ENCODE measurements around the gene NAGS.
"Not testable (repeated sequence)": the region's sequence is repeated elsewhere in the genome, so short reads cannot be mapped to it uniquely, and the experiment has no call there.

NAGS gene, protein sequence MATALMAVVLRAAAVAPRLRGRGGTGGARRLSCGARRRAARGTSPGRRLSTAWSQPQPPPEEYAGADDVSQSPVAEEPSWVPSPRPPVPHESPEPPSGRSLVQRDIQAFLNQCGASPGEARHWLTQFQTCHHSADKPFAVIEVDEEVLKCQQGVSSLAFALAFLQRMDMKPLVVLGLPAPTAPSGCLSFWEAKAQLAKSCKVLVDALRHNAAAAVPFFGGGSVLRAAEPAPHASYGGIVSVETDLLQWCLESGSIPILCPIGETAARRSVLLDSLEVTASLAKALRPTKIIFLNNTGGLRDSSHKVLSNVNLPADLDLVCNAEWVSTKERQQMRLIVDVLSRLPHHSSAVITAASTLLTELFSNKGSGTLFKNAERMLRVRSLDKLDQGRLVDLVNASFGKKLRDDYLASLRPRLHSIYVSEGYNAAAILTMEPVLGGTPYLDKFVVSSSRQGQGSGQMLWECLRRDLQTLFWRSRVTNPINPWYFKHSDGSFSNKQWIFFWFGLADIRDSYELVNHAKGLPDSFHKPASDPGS

DNA sequence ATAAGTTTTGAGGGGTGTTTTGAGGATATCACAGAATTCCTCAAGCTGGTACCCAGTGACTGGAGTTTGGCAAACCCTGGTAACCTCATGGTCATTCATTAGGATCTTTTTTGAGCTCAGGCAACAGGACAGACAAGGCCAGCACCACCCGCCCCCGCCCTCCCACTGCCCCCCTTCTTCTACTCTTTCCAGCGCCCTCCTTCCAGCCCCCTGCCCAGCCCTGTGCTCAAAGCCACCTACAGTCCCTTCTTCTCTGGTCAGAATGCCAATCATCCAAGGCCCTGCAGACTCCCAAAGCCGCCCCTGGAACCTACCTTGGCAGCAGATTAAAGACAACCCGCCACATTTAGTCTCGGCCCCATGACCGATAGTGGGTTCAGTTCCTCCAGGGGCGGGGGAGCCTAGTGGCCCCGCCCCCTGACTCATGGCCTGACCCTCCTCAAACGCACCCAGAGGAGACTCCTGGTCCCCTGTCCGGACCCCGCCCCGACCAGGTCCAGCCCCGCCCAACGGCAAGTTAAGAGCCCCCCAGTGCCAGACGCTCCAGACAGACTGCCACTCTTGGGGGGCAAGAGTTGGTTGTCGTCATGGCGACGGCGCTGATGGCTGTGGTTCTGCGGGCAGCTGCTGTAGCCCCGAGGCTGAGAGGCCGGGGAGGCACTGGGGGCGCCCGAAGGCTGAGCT, at the start of gene NAGS:
Gene NAGS (plus strand): TSS at position 546 of the 684 bp plus-strand sequence. CDS start 42 bp downstream, at position 588.
- no peak for DNase-seq

DNA sequence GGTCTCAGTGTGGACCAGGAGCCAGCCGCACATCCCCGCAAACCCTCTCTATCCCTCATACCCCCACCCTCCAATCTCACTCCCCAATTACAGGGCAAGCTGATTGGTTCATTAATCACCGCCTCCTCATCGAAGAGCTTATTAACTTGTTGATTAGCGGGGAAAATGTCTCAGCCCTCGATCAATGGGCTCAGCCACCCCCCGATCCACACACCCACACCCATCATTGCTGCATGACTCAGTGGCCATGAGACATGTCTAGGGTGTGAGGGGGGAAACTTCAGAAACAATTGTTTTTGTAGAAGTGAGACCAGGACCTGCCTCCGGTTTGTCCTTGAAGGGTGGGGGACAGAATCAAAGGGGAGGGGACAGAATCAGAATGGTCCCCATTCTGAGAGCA, 48.2 kb upstream of the NAGS start:
- no peak for DNase-seq

DNA sequence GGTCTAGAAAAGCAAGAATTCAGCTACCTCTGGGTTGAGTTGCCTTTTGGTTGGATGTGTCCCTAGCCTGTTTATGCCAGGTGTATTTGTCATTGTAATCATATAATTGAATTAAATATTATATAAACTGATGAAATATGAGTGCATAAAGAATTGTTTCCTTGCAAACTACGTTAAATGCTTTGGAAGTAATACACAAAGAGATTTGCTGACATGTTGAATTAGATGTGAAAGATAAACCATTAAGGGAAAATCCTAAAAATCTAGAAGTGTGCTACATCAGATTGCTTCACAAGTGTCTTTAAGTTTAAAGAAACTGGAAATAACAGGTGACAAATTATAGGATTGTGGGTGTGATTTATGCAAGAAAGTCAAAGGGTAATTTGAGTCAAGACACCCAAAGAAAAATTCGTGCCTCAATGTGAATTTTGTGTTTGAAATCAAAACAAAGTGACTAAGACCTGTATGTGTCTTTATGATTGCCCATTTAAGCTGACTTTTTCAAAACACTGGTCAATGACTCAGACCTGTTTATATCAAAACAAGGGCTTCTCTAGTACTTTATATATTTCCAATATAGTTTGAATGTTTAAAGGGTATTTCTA, 45.6 kb upstream of the NAGS start:
- no peak for DNase-seq

DNA sequence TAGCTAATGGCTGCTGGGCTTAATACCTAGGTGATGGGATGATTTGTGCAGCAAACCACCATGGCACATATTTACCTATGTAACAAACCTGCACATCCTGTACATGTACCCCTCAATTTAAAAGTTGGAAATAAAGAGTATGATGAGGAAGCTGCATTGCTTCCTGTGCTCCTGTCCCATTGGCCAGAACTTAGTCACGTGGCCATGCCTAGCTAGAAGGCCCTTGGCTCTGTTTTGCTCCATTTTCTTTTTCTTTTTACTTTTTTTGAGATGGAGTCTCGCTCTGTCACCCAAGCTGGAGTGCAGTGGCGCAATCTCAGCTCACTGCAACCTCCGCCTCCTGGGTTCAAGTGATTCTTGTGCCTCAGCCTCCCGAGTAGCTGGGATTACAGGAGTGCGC, 43.1 kb upstream of the NAGS start:
- DNase-seq = not testable (repeated sequence)

DNA sequence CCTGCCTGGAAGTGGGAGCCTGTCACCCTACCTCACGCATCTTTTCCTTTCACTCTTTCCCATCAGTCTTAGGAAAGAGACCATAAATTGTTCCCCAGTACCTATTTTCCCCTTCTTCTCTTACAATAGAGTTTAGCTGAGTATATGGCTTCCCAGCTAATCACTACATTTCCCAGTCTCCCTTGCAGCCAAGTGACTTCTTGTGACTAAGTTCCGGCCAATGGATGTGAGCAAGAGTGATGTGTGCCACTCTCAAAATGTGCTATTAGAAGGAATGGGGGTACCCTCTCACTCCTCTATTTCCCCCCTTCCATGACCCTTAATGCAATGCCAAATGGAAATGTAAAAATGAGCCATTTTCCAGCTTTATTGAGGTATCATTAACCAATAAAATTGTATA, 42.5 kb upstream of the NAGS start:
- DNase-seq = no peak

DNA sequence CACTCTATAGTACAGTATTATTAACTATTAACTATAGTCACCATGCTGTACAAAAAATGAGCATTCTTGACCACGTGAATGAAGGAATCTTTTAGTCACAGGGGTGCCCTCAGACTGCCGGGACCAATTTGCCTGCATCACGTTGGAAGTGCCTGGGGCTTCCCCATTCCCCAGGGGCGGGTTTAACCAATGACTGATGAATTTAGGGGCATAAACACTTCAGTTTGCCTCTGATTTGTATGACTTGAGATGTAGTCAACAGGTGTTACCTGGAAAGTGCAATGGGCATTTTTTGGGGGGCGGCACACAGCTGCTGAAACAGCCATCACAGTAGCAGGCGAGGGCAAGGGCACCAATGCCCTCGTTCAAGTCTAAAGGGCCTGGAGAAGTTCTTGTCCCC, 41.9 kb upstream of the NAGS start:
- no peak for DNase-seq

DNA sequence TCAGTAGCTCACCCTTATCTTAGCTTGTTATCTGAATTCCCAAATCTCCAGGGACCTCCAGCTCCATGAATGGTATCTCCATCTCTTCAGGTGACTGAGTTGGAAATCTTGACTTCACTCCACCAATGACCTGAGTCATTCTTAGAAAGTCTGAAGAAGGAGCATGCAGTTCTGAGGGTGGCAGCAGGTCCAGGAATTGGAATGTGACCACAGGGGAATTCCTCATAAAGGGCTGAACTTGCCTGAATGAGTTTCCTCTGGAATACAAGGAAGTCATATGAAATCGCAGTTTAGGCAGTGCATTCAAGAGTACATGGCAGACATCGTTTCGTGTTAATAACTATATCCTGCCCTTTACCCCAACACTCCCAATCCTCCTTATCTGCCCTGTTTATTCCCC, 38.1 kb upstream of the NAGS start:
- no peak for DNase-seq

DNA sequence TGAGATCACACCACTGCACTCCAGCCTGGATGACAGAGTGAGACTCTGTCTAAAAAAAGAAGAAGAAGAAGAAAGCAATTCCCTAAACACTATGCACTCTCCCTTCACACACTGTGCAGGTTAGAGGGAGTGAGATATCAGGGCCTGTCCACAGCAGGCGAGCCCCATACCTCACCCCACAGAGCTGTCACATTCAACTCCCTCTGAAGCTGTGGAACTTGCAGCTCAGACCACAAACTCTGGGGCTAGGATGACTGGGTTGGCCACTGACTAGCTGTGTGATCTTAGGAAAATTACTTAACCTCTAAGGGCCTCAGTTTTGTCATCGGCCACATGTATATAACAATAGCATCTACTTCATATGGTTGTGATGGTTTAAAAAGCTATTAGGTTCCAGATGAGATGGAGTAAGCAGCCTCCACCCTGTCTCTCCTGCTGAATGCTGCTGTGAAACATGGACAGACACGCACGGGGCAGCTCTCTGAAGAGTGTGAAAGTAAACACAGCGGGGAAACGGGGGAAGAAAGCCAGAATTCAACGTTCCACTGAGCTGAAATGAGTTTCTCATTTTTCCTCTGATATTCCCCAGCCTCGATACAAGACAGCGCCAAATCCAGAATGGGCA, 37.1 kb upstream of the NAGS start:
- DNase-seq = no peak

DNA sequence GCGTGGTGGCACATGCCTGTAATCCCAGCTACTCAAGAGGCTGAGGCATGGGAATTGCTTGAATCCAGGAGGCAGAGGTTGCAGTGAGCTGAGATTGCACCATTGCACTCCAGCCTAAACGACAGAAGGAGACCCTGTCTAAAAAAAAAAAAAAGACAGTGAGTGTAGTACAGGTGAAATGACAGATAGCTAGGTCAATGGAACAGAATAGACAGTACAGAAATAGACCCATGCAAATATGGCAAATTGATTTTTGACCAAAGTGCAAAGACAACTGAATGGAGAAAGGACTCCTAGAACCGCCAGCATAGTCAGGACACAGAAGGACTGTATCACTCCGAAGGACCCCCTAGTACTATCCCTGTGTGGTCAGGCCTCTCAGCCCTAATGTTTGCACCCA, 34.1 kb upstream of the NAGS start:
- DNase-seq = no peak

DNA sequence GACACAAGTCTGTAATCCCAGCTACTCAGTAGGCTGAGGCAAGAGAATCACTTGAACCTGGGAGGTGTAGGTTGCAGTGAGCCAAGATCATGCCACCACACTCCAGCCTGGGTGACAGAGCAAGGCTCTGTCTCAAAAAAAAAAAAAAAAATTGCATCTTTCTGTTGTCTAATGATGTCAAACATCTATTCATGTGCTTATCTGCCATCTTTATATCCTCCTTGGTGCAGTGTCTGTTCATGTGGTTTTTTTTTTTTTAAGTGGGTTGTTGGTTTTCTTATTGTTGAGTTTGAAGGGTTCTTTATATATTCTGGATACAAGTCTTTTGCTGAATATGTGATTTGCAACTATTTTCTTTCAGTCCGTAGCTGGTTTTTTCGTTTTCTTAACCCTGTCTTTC, 33.0 kb upstream of the NAGS start:
- DNase-seq = not testable (repeated sequence)

DNA sequence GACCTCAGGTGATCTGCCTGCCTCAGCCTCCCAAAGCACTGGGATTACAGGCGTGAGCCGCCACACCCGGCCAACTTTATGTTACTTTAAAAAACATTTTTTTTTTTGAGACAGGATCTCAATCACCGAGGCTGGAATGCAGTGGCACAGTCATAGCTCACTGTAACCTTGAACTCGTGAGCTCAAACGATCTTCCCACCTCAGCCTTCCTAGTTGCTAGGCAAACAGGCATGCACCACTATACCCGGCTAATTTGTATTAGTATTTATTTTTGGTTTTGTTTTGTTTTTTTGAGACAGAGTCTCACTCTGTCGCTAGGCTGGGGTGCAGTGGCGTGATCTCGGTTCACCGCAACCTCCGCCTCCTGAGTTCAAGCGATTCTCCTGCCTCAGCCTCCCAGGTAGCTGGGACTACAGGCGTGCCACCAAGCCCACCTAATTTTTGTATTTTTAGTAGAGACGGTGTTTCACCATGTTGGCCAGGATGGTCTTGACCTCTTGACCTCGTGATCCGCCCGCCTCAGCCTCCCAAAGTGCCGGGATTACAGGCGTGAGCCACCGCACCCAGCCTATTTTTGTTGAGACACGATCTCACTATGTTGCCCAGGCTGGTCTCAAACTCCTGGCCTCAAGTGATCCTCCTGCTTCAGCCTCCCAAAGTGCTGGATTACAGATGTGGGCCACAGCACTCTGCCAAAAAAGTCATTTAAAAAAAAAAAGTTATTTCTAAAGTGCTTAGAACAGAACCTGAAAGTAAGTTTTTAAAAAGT, 31.8 kb upstream of the NAGS start:
- DNase-seq = not testable (repeated sequence)

DNA sequence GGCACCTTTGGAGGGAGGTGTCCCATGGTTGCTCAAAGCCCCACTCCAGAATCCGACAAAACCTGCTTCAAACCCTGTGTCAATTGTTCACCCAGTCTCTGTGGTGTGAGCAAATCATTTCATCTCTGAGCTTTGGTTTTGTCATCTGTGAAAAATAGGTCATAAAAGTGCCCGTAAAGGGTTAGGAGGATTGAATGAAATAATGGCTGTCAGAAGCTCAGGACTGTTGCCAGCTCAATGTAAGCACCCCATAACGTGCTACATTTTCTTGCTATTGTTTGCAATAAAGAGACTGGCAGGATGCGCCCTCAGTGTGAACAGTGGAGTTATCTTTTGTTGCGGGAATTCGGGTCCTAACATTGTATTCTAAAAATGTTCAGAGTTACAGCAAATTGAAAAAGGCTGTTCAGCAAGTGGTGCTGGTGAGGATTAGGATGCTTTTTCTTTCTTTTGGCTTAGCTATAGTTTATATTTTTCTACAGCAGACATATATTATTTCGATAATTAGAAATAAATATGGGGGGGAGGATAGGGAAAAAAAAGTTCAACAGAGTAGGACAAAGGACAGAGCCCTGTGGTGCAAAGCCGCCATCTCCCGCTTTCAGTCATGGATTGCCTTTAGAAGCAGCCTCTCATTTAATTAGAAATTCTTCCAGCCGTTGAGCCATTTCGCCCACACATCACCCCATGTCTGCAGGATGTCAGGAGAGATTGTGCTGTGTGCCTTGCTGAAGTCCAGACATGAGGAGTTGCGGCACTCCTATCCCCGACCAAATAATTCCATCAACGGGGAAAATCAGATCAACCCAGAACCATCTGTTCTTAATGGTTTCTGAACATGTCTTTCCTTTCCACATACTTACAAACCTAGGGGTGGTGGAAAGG, 29.8 kb upstream of the NAGS start:
- no peak for DNase-seq

DNA sequence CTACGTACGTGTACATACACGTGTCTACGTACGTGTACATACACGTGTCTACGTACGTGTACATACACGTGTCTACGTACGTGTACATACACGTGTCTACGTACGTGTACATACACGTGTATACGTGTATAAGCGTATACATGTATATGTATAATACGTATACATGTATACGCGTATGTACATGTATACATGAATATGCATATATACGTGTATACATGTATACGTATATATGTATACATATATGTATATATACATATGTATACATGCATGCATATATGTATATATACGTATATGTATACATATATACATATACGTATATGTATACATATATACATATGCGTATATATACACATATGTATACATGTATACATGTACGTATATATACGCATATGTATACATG, 28.5 kb upstream of the NAGS start:
- no peak for DNase-seq

DNA sequence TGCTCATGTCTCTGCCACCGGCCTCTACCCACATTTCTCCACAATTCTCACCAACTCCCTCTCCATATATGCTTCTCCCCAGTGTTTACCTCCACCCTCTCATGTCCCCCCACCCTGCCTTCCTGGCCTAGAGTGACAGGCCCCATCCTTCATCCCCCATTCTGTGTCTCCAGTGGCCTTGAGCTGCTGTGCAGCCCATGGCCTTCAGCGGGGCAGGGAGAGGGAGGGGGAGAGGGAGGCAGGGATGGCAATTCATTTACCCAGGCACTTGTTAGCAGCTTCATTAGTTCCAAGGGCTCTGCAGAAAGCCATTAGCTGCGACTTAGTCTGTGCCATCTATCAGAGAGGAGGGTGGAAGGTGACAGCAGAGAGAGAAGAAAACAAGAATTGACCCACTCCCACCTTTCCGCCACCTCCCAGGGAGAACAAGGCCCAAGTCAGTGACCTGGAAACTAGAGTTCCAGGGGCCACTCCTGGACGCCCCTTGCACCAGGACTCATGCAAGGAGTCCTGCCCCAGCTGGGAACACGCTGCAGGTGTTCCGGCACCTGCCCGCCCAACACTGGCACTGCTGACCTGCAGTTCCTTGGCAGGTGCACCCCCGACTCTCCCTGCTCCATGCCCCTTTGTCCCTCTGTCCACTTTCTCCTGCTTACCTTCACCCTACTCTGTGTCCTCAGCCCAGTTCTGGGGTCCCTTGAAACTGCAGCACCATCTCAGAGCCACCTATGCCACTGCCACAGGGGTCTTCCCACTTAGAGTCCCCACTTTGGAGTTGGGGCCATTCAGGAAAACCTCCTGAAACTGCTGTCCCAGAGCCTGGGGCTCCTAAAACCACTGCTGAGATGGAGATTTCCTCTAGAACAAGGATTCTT, 27.2 kb upstream of the NAGS start:
- DNase-seq = no peak

DNA sequence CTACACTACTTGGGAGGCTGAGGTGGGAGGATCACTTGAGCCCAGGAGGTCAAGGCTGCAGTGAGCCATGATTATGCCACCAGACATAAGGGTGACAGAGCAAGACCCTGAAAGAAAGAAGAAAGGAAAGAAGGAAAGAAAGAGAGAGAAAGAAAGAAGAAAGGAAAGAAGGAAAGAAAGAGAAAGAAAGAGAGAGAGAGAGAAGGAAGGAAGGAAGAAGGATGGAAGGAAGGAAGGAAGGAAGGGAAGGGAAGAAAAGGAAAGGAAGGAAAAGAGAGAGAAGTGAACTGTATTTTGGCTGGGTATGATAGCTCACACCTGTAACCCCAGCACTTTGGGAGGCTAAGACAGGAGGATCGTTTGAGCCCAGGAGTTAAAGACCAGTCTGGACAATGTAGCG, 26.3 kb upstream of the NAGS start:
- no peak for DNase-seq

DNA sequence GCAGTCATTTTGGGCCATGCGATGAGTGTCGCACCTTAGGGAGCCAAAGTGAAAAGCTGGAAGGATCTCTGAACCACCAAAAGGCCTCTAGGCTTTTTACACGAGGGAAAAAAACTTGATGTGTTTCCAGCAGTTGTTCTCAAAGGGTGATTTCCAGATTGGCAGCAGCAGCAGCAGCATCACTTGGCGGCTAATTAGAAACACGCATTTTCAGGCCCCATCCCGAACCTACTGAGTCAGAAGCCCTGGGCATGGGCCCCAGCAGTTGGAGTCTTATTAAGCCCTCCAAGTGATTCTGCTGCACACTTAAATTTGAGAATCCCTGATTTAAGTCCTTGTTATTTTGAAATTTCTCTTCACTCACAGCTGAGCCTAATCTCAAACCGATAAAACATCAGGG, 25.4 kb upstream of the NAGS start:
- no peak for DNase-seq

DNA sequence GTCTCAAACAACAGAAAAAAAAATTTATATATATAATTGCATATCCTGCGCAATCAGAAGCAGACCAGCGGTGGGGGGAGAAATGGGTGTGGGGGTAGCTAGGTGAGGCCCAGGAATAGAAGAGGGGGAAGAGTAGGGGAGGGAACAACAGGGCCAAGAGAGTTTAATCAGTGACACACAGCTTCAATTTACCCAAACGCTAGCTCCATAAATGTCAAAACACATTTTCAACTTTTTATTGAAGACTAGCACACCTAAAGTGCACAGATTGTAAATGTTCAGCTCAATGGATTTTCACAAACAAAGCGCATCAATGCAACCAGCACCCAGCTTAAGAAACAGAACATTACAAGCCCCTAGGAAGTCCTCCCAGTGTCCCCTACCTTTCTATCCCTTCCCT, 24.8 kb upstream of the NAGS start:
- no peak for DNase-seq

DNA sequence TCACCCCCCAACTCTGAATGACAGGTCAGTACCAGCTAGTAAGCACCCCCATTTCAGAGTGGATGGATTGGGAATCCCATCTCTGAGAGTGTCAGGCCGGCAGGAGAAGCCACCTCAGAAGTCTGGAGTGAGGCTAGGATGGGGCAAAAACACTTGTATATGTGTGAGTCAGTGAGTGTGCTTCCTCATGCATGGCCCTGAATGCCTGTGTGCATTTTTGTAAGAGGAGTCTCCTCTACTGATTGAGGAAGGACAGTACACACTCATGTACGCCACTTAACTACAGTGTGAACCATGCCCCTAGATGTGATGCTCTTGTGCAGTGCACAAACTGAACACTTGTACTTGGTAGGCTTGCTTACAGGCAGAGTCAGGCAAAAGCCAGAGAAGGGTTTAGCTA, 22.3 kb upstream of the NAGS start:
- DNase-seq = no peak

DNA sequence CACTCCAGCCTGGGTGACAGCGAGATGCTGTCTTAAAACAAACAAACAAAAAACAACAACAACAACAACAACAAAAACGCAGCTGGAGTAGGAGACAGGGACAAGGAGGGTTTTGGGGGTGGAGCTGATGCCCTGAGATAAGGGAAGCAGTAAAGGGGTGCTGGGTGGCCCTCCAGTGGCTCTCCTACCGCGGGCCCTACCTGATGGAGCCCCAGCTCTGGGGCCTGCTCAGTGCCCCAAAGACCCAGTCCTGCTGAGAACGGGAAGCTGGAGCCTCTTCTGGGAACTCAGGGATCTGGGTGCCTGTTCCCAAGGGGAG, 21.3 kb upstream of the NAGS start:
- no peak for DNase-seq

DNA sequence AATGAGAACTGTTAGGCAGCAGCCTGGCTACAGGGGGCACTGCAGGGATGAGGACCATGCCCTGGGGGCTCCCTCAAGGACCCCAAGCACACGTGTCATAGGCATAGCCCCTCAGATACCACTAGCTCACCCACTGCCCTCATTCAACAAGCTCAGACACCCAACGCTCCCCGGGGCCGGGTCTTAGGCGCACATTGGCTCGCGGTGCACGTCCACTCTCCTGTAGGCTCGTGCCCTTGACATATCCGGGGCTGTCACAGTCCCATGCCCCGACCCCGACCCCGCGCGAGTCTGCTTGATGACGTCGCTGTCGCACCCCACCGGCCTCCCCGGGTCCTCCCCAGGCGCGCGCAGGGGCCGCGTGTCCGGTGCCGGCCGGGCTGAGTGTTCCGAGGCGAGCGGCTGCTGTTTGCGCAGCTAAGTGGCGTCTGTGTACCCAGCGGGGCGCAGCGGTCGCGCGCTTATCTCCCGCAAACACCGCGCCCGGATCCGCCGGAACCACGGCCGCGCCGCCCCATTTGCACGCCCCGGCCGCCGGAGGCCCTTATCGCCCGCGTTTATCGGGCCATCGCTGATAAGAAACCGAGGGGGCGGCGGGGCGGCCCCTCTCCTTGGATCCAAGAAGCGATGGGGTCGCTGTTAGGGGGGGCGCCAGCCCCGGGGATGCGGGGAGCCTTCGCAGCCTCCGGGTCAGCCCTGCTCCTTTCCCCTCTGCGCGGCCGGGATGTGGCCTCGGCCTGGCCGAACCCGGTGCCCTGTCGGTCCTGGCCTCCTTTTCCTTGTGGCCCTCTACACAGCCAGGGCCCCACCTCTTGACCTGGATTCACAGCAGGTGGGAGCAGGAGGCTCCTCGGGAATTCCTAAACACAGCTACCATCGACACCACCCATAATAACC, 20.7 kb upstream of the NAGS start:
- no peak for DNase-seq

All from SIG-M5 (cell line).